ENCODE measurements around the gene DIPK1A.

DIPK1A gene

GRCh38 chr1:92924501-92924900, 36.8 kb downstream of the DIPK1A start:
- Mint-ChIP-seq H3K36me3 (ENCODE audit: low read depth) (peaks cover 8% of the 10 kb centered on the region), H3K27ac (no peak overlapping the region)

GRCh38 chr1:92923664-92924063, 37.6 kb downstream of the DIPK1A start:
- DNase-seq = no peak
- no peak overlapping the region for H3K4me3 Mint-ChIP-seq
- H3K4me1 Mint-ChIP-seq (ENCODE audit: low read depth) = peaks cover 6% of the 10 kb centered on the region
- H3K9me3 Mint-ChIP-seq = peaks cover 2% of the 10 kb centered on the region
- no peaks in the 10 kb centered on the region for H3K27me3 Mint-ChIP-seq
- no peak overlapping the region for H3K27ac Mint-ChIP-seq
- peaks cover 10% of the 10 kb centered on the region for H3K36me3 Mint-ChIP-seq (ENCODE audit: low read depth)

More at GRCh38 chr1:92924501-92924900, 36.8 kb downstream of the DIPK1A start:
- no peak for DNase-seq
- Mint-ChIP-seq H3K27me3 (no peaks in the 10 kb centered on the region), H3K9me3 (peaks cover 2% of the 10 kb centered on the region), H3K4me3 (no peak overlapping the region), H3K4me1 (ENCODE audit: low read depth) (peaks cover 10% of the 10 kb centered on the region)

DNA sequence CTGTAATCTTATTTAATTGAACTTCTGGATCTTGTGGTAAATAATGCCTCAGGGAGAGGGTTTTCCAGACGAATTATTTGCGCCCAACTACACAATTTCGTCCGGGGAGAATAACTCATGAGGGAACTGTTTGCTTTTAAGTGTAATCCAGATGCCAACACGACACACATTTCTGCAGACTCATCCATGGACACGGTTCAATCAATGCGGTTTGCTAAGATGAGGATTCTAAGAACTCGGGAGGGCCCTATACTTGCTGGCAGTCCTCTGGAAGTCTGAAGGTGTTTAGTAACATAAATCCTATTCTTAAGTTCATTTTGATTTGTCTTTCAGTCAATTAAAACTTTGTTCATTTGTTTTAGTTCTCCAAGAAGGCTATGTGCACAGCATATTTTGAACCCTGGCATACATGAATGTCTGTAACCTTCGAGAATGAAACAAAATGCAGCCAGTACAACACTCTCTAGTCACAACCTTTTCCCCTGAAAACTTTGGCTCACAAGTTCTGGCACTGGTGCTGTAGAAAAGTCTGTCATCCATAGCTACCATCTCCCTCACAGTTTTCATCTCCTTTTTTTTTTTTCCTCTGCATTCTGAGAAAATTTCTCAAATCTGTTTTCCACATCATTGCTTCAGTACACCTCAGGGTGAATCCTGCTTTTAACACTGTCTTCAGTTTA, 38.8 kb downstream of the DIPK1A start:
- peaks cover 4% of the 10 kb centered on the region for H3K4me1 Mint-ChIP-seq (ENCODE audit: low read depth)
- H3K36me3 Mint-ChIP-seq (ENCODE audit: low read depth) = peaks cover 10% of the 10 kb centered on the region
- no peak overlapping the region for H3K27ac Mint-ChIP-seq

GRCh38 chr1:92921031-92922023, 39.9 kb downstream of the DIPK1A start:
- Mint-ChIP-seq H3K36me3 (ENCODE audit: low read depth) (peaks cover 10% of the 10 kb centered on the region), H3K27me3 (no peaks in the 10 kb centered on the region), H3K4me1 (ENCODE audit: low read depth) (peaks cover 7% of the 10 kb centered on the region), H3K27ac (no peak overlapping the region), H3K4me3 (no peak overlapping the region), H3K9me3 (peaks cover 2% of the 10 kb centered on the region)
- no peak for DNase-seq

More for the DNA sequence above, 38.8 kb downstream of the DIPK1A start:
- Mint-ChIP-seq H3K9me3 (peaks cover 2% of the 10 kb centered on the region), H3K4me3 (no peak overlapping the region), H3K27me3 (no peaks in the 10 kb centered on the region)
- no peak for DNase-seq

DNA sequence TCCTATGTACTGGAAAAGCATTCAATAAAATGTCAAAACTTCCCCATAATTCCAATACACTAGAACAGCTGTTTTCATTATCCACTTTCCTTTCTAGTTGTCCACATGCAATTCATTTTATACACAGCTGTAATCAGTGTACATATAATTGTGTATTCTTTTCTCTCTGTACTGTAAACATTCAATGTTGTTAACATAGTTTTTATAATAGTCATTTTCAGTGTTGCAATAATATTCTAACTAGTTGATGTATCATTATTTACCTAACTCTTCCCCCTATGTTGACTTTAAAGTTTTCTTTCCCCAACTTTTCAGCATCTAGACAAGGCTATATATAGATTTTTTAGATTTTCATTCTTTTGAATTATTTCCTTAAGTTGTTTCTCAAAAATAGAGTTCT, 44.4 kb downstream of the DIPK1A start:
- Mint-ChIP-seq H3K36me3 (ENCODE audit: low read depth) (peaks cover 10% of the 10 kb centered on the region), H3K9me3 (peaks cover 2% of the 10 kb centered on the region), H3K27ac (no peak overlapping the region), H3K4me3 (no peak overlapping the region), H3K27me3 (no peaks in the 10 kb centered on the region), H3K4me1 (ENCODE audit: low read depth) (peaks cover 25% of the 10 kb centered on the region)
- no peak for DNase-seq

DNA sequence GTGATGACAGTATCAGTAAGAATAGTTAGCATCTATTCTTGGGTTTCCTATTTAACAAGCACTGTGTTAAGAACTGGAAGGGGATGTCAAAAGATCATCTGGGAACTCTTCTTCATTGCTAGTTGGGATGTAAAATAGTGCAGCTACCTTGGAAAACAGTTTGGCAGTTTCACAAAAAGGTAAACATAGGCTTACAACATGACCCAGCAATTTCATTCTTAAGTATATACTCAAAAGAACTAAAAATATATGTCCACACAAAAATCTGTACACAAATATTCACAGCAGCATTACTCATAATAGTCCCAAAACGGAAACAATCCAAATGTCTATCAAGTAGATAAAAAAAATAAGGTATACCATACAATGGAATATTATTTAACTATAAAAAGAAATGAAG, 45.7 kb downstream of the DIPK1A start:
- Mint-ChIP-seq H3K36me3 (ENCODE audit: low read depth) (peaks cover 9% of the 10 kb centered on the region), H3K27ac (no peak overlapping the region), H3K27me3 (no peaks in the 10 kb centered on the region), H3K9me3 (peaks cover 2% of the 10 kb centered on the region), H3K4me1 (ENCODE audit: low read depth) (peaks cover 28% of the 10 kb centered on the region), H3K4me3 (no peak overlapping the region)
- no peak for DNase-seq

DNA sequence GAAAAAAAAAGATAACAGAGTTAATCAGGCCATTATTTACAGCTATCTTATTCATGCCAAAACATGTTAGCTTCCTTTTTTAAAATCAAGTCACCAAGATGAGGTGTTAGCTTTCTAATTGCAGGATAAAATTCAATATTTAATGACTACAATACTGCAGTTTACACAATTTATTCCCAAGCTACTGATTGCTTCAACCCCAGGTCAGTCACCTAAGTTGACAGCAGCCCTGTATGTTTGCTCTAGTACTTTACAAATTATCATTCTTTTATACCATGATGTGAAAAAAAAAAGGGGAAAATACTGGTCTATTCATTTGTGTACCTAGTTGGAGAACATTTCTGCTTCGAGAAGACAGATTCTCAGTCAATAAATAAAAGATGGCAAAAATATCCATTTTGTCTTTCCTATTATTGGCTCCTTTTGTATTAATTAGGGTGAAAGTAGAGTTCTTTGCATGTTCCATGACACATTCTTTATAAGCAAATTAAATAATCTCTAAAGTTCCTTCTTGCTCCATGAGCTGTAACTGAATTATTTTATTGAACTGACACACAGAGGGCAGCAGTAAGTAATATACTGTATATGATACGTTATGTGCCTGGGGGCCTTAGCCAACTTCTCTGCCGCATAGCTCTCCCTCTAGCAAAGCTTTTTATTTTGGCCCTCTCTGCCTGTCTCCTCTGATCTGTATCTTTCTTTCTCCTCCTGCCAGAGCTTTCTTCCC, 48.0 kb downstream of the DIPK1A start:
- no peaks in the 10 kb centered on the region for H3K27me3 Mint-ChIP-seq
- peaks cover 35% of the 10 kb centered on the region for H3K4me1 Mint-ChIP-seq (ENCODE audit: low read depth)
- no peak overlapping the region for H3K27ac Mint-ChIP-seq
- peaks cover 13% of the 10 kb centered on the region for H3K36me3 Mint-ChIP-seq (ENCODE audit: low read depth)
- DNase-seq = no peak
- H3K9me3 Mint-ChIP-seq = no peaks in the 10 kb centered on the region
- H3K4me3 Mint-ChIP-seq = no peak overlapping the region

DNA sequence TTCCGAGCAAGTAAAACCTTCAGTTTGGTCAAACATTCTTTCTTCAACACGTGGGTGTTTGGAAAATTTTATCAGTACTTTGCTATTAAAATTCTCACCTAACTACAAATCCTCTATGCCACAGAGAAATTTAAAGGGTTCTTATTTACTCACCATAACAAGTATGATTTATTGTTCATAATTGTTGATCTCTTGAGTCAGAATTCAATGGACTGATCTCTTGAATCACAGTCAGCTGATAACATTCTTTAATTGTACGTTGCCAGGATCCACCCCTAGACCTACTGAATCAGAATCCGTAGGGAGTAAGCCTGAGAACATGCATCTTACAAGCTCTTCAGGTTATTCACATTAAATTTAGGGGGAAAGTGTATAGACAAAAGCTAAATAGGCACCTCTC, 51.2 kb downstream of the DIPK1A start:
- no peak for DNase-seq
- Mint-ChIP-seq H3K4me3 (no peak overlapping the region), H3K9me3 (peaks cover 3% of the 10 kb centered on the region), H3K27ac (no peak overlapping the region), H3K4me1 (ENCODE audit: low read depth) (peaks cover 36% of the 10 kb centered on the region), H3K27me3 (no peaks in the 10 kb centered on the region), H3K36me3 (ENCODE audit: low read depth) (peaks cover 25% of the 10 kb centered on the region)

DNA sequence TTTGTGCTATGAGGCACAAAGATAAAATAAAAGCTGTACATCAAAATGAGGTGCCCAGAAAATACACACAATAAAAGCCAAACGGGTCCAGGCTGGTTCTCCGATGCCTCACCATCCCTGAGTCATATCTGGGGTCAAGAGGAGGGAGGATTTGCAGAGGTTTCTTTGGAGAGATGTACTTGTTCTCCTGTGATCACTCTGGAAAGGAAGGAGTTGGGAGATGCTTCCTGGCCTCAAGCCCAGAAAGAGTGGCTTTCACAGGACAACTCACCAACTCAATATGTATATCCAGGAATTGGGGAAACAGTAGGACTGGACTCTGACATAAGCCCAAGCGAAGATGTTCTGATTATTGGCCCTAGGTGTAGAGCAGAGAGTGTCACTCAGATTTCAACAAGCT, 51.9 kb downstream of the DIPK1A start:
- Mint-ChIP-seq H3K4me1 (ENCODE audit: low read depth) (peaks cover 40% of the 10 kb centered on the region), H3K27ac (no peak overlapping the region), H3K9me3 (peaks cover 3% of the 10 kb centered on the region), H3K36me3 (ENCODE audit: low read depth) (peaks cover 25% of the 10 kb centered on the region), H3K4me3 (no peak overlapping the region), H3K27me3 (no peaks in the 10 kb centered on the region)
- no peak for DNase-seq

DNA sequence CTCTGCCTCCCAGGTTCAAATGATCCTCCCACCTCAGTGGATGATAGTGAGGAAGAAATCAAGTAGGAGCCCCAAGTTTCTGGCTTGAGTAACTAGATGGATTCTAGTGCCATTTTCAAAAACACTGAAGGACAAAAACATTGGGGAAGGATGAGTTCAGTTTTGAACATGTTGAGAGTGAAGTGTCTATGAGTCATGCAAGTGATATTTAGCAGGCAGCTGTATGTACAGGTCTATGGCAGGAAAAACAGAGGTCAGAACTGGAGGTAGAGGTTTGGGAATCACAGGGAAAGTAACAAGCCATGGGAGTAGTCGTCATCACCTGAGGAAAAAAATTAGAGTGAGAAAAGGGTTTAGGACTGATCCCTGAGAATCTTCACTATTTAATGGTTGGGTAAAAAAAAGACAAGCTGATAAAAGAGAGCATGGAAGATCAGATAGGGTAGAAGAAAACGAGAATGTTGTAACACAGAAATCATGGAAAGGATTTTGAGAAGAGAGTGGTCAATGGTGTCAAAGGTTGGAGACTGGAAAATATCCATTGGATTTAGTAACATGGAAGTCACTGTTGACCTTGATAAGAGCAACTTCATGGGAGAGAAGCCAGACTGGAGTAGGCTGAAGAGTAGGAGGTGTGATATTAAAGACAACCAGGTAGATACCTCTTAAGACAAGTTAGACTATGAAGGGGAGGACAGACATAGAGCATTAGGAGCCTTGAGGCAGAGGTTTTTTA, 53.1 kb downstream of the DIPK1A start:
- no peak for DNase-seq
- Mint-ChIP-seq H3K27ac (no peak overlapping the region), H3K9me3 (peaks cover 3% of the 10 kb centered on the region), H3K27me3 (no peaks in the 10 kb centered on the region), H3K4me1 (ENCODE audit: low read depth) (peaks cover 42% of the 10 kb centered on the region), H3K4me3 (no peak overlapping the region), H3K36me3 (ENCODE audit: low read depth) (peaks cover 26% of the 10 kb centered on the region)

DNA sequence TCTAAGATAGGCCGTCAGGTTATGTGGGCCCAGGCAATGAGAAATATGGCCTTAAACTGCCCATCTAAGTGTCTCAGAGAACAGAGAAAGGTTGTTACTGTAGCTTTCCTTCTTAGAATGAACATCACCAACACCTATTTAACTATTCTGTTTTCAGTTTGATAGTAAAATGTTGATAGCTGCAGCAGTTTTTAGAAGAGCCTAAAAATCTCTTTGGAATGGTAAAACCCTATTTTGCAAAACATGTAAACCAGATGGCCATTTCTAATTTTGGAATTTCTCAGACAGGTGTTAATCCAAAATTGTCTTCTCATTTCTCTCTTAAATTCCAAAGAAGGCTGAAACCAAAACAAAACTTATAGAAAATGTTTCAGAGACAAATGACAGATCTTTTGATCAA, 57.5 kb downstream of the DIPK1A start:
- peaks cover 15% of the 10 kb centered on the region for H3K9me3 Mint-ChIP-seq
- no peak overlapping the region for H3K27ac Mint-ChIP-seq
- H3K4me1 Mint-ChIP-seq (ENCODE audit: low read depth) = peaks cover 31% of the 10 kb centered on the region
- H3K27me3 Mint-ChIP-seq = no peaks in the 10 kb centered on the region
- H3K4me3 Mint-ChIP-seq = no peak overlapping the region
- DNase-seq = no peak
- H3K36me3 Mint-ChIP-seq (ENCODE audit: low read depth) = peaks cover 40% of the 10 kb centered on the region

GRCh38 chr1:92902406-92902744, 58.9 kb downstream of the DIPK1A start:
- Mint-ChIP-seq H3K27ac (no peak overlapping the region), H3K36me3 (ENCODE audit: low read depth) (peaks cover 39% of the 10 kb centered on the region)

GRCh38 chr1:92901699-92902405, 59.4 kb downstream of the DIPK1A start:
- Mint-ChIP-seq H3K9me3 (peaks cover 15% of the 10 kb centered on the region), H3K4me3 (no peak overlapping the region), H3K36me3 (ENCODE audit: low read depth) (peaks cover 39% of the 10 kb centered on the region), H3K27me3 (no peaks in the 10 kb centered on the region), H3K27ac (no peak overlapping the region), H3K4me1 (ENCODE audit: low read depth) (peaks cover 22% of the 10 kb centered on the region)
- DNase-seq = no peak

More at GRCh38 chr1:92902406-92902744, 58.9 kb downstream of the DIPK1A start:
- Mint-ChIP-seq H3K4me1 (ENCODE audit: low read depth) (peaks cover 22% of the 10 kb centered on the region), H3K4me3 (no peak overlapping the region), H3K27me3 (no peaks in the 10 kb centered on the region), H3K9me3 (peaks cover 15% of the 10 kb centered on the region)
- DNase-seq = no peak
